Astrocyte (in vitro differentiated cells and primary cell): ENCODE data around the gene KCNA2.

Source experiments
- EZH2 ChIP-seq: IDR thresholded peaks from 2 replicates; pipeline ENCODE4 v1.6.1; 2012; ENCODE audit warnings: mild to moderate bottlenecking, low read length, inconsistent platforms; ENCODE audit not compliant: insufficient read depth
- TF ChIP-seq, protein P1 (sequence below): IDR thresholded peaks from 2 replicates; pipeline ENCODE4 v1.5.1; 2011; ENCODE audit warnings: low read depth, mild to moderate bottlenecking, inconsistent platforms, low read length, moderate library complexity; ENCODE audit not compliant: insufficient read depth

DNA sequence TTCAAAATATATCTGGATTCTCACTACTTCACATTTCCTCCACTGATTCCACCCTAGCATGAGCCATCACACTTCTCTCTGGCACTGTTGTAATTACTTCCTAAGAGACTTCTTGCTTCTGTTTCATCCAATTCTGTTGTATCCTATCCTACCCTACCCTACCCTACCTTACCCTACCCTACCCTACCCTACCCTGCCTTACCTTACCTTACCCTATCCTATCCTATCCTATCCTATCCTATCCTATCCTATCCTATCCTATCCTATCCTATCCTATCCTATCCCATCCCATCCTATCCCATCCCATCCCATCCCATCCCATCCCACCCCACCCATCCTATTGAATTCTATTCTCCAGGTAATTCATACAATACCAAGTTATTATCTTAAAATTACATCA, 29.7 kb downstream of the KCNA2 start:
- TF ChIP-seq, protein P1, sequence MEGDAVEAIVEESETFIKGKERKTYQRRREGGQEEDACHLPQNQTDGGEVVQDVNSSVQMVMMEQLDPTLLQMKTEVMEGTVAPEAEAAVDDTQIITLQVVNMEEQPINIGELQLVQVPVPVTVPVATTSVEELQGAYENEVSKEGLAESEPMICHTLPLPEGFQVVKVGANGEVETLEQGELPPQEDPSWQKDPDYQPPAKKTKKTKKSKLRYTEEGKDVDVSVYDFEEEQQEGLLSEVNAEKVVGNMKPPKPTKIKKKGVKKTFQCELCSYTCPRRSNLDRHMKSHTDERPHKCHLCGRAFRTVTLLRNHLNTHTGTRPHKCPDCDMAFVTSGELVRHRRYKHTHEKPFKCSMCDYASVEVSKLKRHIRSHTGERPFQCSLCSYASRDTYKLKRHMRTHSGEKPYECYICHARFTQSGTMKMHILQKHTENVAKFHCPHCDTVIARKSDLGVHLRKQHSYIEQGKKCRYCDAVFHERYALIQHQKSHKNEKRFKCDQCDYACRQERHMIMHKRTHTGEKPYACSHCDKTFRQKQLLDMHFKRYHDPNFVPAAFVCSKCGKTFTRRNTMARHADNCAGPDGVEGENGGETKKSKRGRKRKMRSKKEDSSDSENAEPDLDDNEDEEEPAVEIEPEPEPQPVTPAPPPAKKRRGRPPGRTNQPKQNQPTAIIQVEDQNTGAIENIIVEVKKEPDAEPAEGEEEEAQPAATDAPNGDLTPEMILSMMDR: no peak
- no peak for TF ChIP-seq EZH2
